Measurements from ENCODE around the gene COL11A1.
A peak's percentile ranks its signal among the peaks of the same experiment; 100 is the strongest.
"Not testable (repeated sequence)": the region's sequence is repeated elsewhere in the genome, so short reads cannot be mapped to it uniquely, and the experiment has no call there.

The COL11A1 gene

DNA sequence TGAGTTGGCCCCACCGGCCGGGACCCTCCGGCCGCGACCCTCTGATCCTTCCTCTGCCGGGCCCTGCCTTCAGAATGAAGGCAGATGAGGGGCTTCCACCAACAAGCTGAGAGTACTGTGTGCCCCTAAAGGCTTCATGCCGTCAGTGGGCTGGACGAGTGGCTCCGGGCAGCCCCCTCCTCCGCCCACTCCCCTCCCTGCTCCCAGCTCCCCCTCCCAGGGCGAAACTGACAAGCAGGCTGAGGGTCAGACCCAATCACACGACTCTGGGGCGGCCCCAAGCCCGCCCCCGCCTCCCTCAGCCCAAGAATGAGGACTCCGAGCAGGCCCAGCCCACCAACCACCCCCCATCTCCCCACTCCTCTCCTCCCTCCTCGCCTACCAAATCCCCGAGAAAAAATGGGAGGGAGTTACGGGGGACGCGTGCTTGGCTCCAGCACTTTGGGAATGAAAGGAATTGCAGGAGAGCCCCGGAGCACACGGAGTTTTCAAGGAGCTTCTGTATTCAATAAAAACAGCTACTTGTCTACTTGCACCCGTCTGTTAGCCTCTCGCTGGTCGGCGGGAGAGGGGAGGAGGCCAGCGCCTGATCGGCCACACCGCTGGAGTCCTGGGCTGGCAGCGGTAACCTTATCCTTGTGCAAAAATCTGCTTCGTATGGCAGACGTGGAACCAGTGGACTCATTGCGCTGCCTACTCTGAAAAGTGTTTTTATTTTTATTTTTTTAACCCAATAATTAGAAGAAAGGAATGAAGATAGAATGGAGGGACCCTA is at the start of gene COL11A1:
COL11A1 (minus strand) TSS at position 147 of the 775 bp plus-strand sequence. CDS start 344 bp downstream, outside the sequence.
- Histone ChIP-seq H3K27me3 (ENCODE audit: control insufficient read depth in 5 of 5, insufficient read depth in 4 of 5, low read length in 5 of 5) (peaks cover 0 to 16% (median 3%) of the 10 kb centered on the region in 5 donors), H3K36me3 (ENCODE audit: control insufficient read depth in 5 of 5, insufficient read depth in 5 of 5, low read length in 5 of 5) (no peaks in the 10 kb centered on the region), H3K4me1 (ENCODE audit: control insufficient read depth in 5 of 5, insufficient read depth in 5 of 5, low read length in 5 of 5) (peaks cover 0 to 26% (median 22%) of the 10 kb centered on the region in 5 donors), H3K9me3 (ENCODE audit: control insufficient read depth in 5 of 5, low read length in 5 of 5) (no peaks in the 10 kb centered on the region), H3K4me3 (ENCODE audit: low read depth in 1 of 5, low read length in 5 of 5) (peak within 1 kb of the TSS; percentile 50 to 77 (median 61)), H3K9ac (ENCODE audit: low read length in 5 of 5) (peak within 1 kb of the TSS in 3 of 5 donors; percentile 30 to 59 (median 56)), H3K27ac (ENCODE audit: low read depth, low read length) (no peak within 1 kb of the TSS)

DNA sequence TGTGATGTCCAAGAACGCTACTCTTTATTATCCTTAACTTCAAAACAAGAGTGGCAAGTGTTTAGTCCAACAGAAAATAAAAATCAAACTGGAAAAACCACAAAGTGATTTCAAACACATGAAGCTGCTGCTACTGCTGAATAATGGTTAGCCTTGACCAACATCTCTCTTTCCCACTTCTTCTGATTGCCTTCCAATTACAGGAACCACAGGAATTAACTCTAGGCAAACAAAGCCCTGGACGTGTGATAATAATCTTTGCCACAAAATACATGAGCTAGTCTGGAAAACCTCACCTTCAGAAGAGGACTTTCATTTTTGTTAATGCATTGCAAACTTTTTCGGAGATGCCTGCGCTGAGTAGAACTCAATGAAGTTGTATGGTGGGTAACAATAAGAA is 48.6 kb upstream of the COL11A1 start:
- Histone ChIP-seq H3K4me3 (ENCODE audit: low read depth in 1 of 5, low read length in 5 of 5) (no peak overlapping the region), H3K9ac (ENCODE audit: low read length in 5 of 5) (no peak overlapping the region), H3K4me1 (ENCODE audit: control insufficient read depth in 5 of 5, insufficient read depth in 5 of 5, low read length in 5 of 5) (no peaks in the 10 kb centered on the region), H3K9me3 (ENCODE audit: control insufficient read depth in 5 of 5, low read length in 5 of 5) (no peaks in the 10 kb centered on the region), H3K36me3 (ENCODE audit: control insufficient read depth in 5 of 5, insufficient read depth in 5 of 5, low read length in 5 of 5) (no peaks in the 10 kb centered on the region), H3K27me3 (ENCODE audit: control insufficient read depth in 5 of 5, insufficient read depth in 4 of 5, low read length in 5 of 5) (no peaks in the 10 kb centered on the region), H3K27ac (ENCODE audit: low read depth, low read length) (no peak overlapping the region)

DNA sequence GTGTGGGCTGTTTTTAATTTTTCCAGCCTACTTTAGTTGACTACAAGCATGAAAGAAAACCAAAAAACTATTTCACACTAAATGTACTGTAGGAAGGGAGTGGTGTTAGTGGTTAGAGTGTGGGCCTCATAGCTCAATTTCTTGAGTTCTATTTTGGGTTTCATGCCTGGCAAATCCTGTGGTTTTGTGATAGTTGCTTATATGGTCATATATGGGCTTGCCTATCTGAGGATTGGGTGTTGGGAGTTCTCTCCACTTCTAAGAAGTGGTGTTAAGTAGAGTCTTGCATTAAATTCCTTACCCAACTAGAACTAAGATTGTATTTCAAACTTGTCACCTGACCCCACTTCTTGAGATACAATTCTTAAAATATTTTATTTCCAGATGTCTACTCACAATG is 37.8 kb upstream of the COL11A1 start:
- no peak overlapping the region for H3K9ac ChIP-seq (ENCODE audit: low read length in 5 of 5)
- no peaks in the 10 kb centered on the region for H3K9me3 ChIP-seq (ENCODE audit: control insufficient read depth in 5 of 5, low read length in 5 of 5)
- no peak overlapping the region for H3K27ac ChIP-seq (ENCODE audit: low read depth, low read length)
- no peaks in the 10 kb centered on the region for H3K36me3 ChIP-seq (ENCODE audit: control insufficient read depth in 5 of 5, insufficient read depth in 5 of 5, low read length in 5 of 5)
- no peak overlapping the region for H3K4me3 ChIP-seq (ENCODE audit: low read depth in 1 of 5, low read length in 5 of 5)
- H3K4me1 ChIP-seq (ENCODE audit: control insufficient read depth in 5 of 5, insufficient read depth in 5 of 5, low read length in 5 of 5), result peaks cover 0 to 7% (median 0%) of the 10 kb centered on the region in 5 donors
- no peaks in the 10 kb centered on the region for H3K27me3 ChIP-seq (ENCODE audit: control insufficient read depth in 5 of 5, insufficient read depth in 4 of 5, low read length in 5 of 5)

DNA sequence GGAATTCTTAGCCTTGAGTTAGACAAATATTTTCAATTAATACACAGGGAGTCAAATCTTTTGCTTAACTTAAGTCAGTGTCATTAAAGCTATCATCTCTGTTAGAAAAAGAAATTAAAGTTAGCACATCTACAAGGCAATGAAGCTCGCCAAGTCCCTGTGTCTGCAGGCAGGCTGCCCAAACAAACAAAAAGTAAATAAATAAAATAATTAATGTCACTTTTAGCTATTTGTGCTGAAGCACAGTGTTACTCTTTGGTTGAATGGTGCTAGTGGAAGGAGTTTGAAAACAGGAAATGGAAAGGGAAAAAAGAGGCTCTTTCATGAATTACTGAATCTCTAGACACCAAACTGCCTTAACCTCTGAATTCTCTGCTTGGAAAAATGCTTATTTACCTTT is 37.1 kb upstream of the COL11A1 start:
- Histone ChIP-seq H3K27ac (ENCODE audit: low read depth, low read length) (no peak overlapping the region), H3K4me3 (ENCODE audit: low read depth in 1 of 5, low read length in 5 of 5) (no peak overlapping the region), H3K36me3 (ENCODE audit: control insufficient read depth in 5 of 5, insufficient read depth in 5 of 5, low read length in 5 of 5) (no peaks in the 10 kb centered on the region), H3K9ac (ENCODE audit: low read length in 5 of 5) (no peak overlapping the region), H3K27me3 (ENCODE audit: control insufficient read depth in 5 of 5, insufficient read depth in 4 of 5, low read length in 5 of 5) (no peaks in the 10 kb centered on the region), H3K9me3 (ENCODE audit: control insufficient read depth in 5 of 5, low read length in 5 of 5) (no peaks in the 10 kb centered on the region), H3K4me1 (ENCODE audit: control insufficient read depth in 5 of 5, insufficient read depth in 5 of 5, low read length in 5 of 5) (peaks cover 0 to 14% (median 0%) of the 10 kb centered on the region in 5 donors)

DNA sequence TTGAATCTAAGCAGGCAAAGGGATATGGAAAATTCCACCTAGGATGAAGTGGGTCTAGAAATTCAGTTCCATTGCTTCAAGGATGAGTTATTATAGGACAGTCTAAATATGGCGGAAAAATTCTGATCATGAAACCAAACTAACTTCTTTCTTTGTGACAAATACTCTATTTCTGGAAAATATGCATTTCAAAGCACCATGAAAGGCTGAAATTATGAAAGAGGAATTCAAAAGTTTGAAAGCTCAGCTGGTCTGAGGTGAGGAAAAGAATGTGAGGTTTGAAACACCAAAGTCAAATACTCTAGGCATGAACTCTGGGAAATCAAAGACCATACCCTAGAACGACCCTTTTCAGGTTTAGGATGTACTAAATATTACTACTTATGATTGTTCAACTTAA is 36.4 kb upstream of the COL11A1 start:
- no peak overlapping the region for H3K27ac ChIP-seq (ENCODE audit: low read depth, low read length)
- H3K36me3 ChIP-seq (ENCODE audit: control insufficient read depth in 5 of 5, insufficient read depth in 5 of 5, low read length in 5 of 5), result no peaks in the 10 kb centered on the region
- no peak overlapping the region for H3K9ac ChIP-seq (ENCODE audit: low read length in 5 of 5)
- no peaks in the 10 kb centered on the region for H3K9me3 ChIP-seq (ENCODE audit: control insufficient read depth in 5 of 5, low read length in 5 of 5)
- peaks cover 0 to 15% (median 0%) of the 10 kb centered on the region in 5 donors for H3K4me1 ChIP-seq (ENCODE audit: control insufficient read depth in 5 of 5, insufficient read depth in 5 of 5, low read length in 5 of 5)
- no peaks in the 10 kb centered on the region for H3K27me3 ChIP-seq (ENCODE audit: control insufficient read depth in 5 of 5, insufficient read depth in 4 of 5, low read length in 5 of 5)
- H3K4me3 ChIP-seq (ENCODE audit: low read depth in 1 of 5, low read length in 5 of 5), result no peak overlapping the region

DNA sequence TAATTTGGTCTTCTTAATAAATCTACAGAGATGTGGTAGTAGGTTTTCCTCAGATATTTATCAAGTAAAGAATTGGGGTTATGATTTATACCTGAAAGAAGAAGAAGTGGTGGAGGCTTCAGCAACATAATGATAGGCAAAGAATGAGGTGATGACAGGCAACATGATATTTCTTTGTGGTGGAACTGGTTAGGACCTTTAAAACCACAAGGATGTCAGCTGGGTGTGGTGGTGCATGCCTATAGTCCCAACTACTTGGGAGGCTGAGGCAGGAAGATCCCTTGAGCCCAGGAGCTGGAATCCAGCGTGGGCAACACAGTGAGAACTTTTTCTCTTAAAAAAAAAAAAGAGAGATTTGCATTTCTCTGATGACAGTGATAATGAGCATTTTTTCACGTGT is 34.1 kb upstream of the COL11A1 start:
- Histone ChIP-seq H3K27me3 (ENCODE audit: control insufficient read depth in 5 of 5, insufficient read depth in 4 of 5, low read length in 5 of 5) (no peaks in the 10 kb centered on the region), H3K4me3 (ENCODE audit: low read depth in 1 of 5, low read length in 5 of 5) (no peak overlapping the region), H3K9me3 (ENCODE audit: control insufficient read depth in 5 of 5, low read length in 5 of 5) (no peaks in the 10 kb centered on the region), H3K36me3 (ENCODE audit: control insufficient read depth in 5 of 5, insufficient read depth in 5 of 5, low read length in 5 of 5) (no peaks in the 10 kb centered on the region), H3K27ac (ENCODE audit: low read depth, low read length) (no peak overlapping the region), H3K4me1 (ENCODE audit: control insufficient read depth in 5 of 5, insufficient read depth in 5 of 5, low read length in 5 of 5) (peaks cover 0 to 15% (median 0%) of the 10 kb centered on the region in 5 donors), H3K9ac (ENCODE audit: low read length in 5 of 5) (no peak overlapping the region)

DNA sequence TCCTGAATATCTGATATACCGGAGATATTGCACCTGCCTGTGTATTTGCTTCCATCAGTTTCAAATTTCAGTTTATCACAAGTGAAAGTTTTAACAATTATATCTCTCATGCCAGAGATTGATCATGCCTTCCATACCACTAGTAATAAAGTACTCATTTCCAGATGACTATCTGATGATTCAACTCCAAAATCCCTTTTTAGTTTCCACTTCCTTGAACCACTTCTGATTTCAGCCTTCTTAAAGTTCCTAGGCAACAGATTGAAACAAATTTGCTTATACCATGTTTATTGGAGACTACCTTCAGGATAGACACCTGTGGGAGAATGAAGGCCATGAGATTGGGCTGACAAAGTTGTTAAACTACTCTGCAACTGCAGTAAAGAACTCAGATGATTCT is 21.5 kb upstream of the COL11A1 start:
- Histone ChIP-seq H3K36me3 (ENCODE audit: control insufficient read depth in 5 of 5, insufficient read depth in 5 of 5, low read length in 5 of 5) (no peaks in the 10 kb centered on the region), H3K9ac (ENCODE audit: low read length in 5 of 5) (no peak overlapping the region), H3K27me3 (ENCODE audit: control insufficient read depth in 5 of 5, insufficient read depth in 4 of 5, low read length in 5 of 5) (no peaks in the 10 kb centered on the region), H3K27ac (ENCODE audit: low read depth, low read length) (no peak overlapping the region), H3K4me3 (ENCODE audit: low read depth in 1 of 5, low read length in 5 of 5) (no peak overlapping the region), H3K9me3 (ENCODE audit: control insufficient read depth in 5 of 5, low read length in 5 of 5) (no peaks in the 10 kb centered on the region), H3K4me1 (ENCODE audit: control insufficient read depth in 5 of 5, insufficient read depth in 5 of 5, low read length in 5 of 5) (no peaks in the 10 kb centered on the region)

DNA sequence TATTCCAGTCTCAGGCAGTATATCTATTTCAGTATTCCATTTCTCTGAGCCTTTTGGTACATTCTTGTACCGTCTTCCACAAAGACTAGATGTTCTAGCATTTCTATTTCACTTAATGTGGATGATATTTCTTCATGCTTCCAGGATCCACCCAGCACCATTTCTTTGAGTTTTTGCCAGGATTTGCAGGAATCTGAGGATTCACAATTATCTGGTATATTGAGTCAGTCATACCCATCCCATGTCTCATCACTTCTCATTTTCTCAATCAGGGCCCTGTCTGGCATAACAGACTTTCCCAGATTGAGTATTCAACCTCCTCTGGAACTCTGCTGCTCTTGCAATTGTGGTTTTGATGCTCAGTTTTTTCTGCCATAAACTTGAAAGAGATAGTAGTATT is 20.9 kb upstream of the COL11A1 start:
- Histone ChIP-seq H3K27ac (ENCODE audit: low read depth, low read length) (no peak overlapping the region), H3K4me1 (ENCODE audit: control insufficient read depth in 5 of 5, insufficient read depth in 5 of 5, low read length in 5 of 5) (no peaks in the 10 kb centered on the region), H3K4me3 (ENCODE audit: low read depth in 1 of 5, low read length in 5 of 5) (no peak overlapping the region), H3K9ac (ENCODE audit: low read length in 5 of 5) (no peak overlapping the region), H3K27me3 (ENCODE audit: control insufficient read depth in 5 of 5, insufficient read depth in 4 of 5, low read length in 5 of 5) (no peaks in the 10 kb centered on the region), H3K36me3 (ENCODE audit: control insufficient read depth in 5 of 5, insufficient read depth in 5 of 5, low read length in 5 of 5) (no peaks in the 10 kb centered on the region), H3K9me3 (ENCODE audit: control insufficient read depth in 5 of 5, low read length in 5 of 5) (no peaks in the 10 kb centered on the region)

DNA sequence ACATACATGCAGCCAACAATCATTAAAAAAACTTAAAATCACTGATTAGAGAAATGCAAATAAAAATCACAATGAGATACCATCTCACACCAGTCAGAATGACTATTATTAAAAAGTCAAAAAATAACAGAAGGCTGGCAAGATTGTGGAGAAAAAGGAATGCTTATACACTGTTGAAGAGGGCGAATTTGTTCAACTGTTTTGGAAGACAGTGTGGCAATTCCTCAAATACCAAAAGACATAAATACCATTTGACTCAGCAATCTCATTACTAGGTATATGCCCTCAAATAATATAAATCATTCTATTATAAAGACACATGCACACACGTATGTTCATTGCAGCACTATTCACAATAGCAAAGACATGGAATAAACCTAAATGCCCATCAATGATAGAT is 19.9 kb upstream of the COL11A1 start:
- not testable (repeated sequence) for H3K27ac ChIP-seq (ENCODE audit: low read depth, low read length); H3K4me1 ChIP-seq (ENCODE audit: control insufficient read depth in 5 of 5, insufficient read depth in 5 of 5, low read length in 5 of 5); H3K4me3 ChIP-seq (ENCODE audit: low read depth in 1 of 5, low read length in 5 of 5); H3K9me3 ChIP-seq (ENCODE audit: control insufficient read depth in 5 of 5, low read length in 5 of 5); H3K36me3 ChIP-seq (ENCODE audit: control insufficient read depth in 5 of 5, insufficient read depth in 5 of 5, low read length in 5 of 5); H3K9ac ChIP-seq (ENCODE audit: low read length in 5 of 5); H3K27me3 ChIP-seq (ENCODE audit: control insufficient read depth in 5 of 5, insufficient read depth in 4 of 5, low read length in 5 of 5)

DNA sequence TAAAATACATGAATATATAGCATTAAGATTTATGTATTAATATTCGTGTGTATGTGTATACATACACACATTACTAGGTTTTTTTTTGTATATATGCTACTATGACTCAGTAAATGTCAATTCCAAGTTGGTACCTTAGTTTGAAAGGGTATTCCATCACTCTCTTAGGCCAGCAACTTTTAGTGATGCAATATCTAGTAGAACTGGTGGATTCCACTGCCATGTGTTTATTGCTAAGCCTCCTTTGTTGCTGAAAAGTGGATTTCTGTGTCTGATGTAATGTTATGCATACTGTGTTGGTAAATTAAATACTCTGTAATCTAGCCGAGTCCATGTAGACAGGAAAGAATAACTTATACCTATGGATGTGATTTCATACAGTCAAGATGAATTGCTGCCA is 16.9 kb upstream of the COL11A1 start:
- Histone ChIP-seq H3K9ac (ENCODE audit: low read length in 5 of 5) (no peak overlapping the region), H3K36me3 (ENCODE audit: control insufficient read depth in 5 of 5, insufficient read depth in 5 of 5, low read length in 5 of 5) (no peaks in the 10 kb centered on the region), H3K9me3 (ENCODE audit: control insufficient read depth in 5 of 5, low read length in 5 of 5) (peaks cover 0 to 2% (median 0%) of the 10 kb centered on the region in 5 donors), H3K4me3 (ENCODE audit: low read depth in 1 of 5, low read length in 5 of 5) (no peak overlapping the region), H3K27me3 (ENCODE audit: control insufficient read depth in 5 of 5, insufficient read depth in 4 of 5, low read length in 5 of 5) (no peaks in the 10 kb centered on the region), H3K4me1 (ENCODE audit: control insufficient read depth in 5 of 5, insufficient read depth in 5 of 5, low read length in 5 of 5) (no peaks in the 10 kb centered on the region), H3K27ac (ENCODE audit: low read depth, low read length) (no peak overlapping the region)
